H9 (cell line): Measurements from ENCODE around the gene PPP2R1A. TPM values are rescaled to one million over a fixed set of nuclear protein-coding genes. Genes with fewer than 3 reads are reported as not detected.

Experiments used
- DNase-seq: peaks from one replicate; pipeline ENCODE4 v3.0.0-alpha.2; 2017
- H2AFZ ChIP-seq: one replicate; pipeline ENCODE4 v1.6.1; 2013; ENCODE audit warnings: mild to moderate bottlenecking, low read length, control low read depth, moderate library complexity
- H2AK5ac ChIP-seq: 2 replicates; pipeline ENCODE4 v1.6.1; 2013; ENCODE audit warnings: low read length, control low read depth, mixed read lengths; ENCODE audit not compliant: insufficient read length
- H2BK120ac ChIP-seq: one replicate; pipeline ENCODE4 v1.6.1; 2013; ENCODE audit warnings: low read depth, mild to moderate bottlenecking, low read length, control low read depth, inconsistent platforms; ENCODE audit not compliant: poor library complexity, severe bottlenecking
- H2BK12ac ChIP-seq: 2 replicates; pipeline ENCODE4 v1.6.1; 2013; ENCODE audit warnings: low read length, control low read depth, mixed read lengths, low read depth; ENCODE audit not compliant: insufficient read length
- H2BK15ac ChIP-seq: 2 replicates; pipeline ENCODE4 v1.6.1; 2013; ENCODE audit warnings: low read depth, low read length, control low read depth
- H2BK20ac ChIP-seq: one replicate; pipeline ENCODE4 v1.6.1; 2013; ENCODE audit warnings: low read depth, mild to moderate bottlenecking, low read length, control low read depth, inconsistent platforms; ENCODE audit not compliant: poor library complexity, severe bottlenecking
- H2BK5ac ChIP-seq: 2 replicates; pipeline ENCODE4 v1.6.1; 2013; ENCODE audit warnings: low read length, control low read depth, mixed read lengths; ENCODE audit not compliant: insufficient read length
- H3K14ac ChIP-seq: 2 replicates; pipeline ENCODE4 v1.6.1; 2013; ENCODE audit warnings: low read length, control low read depth; ENCODE audit not compliant: insufficient read depth
- H3K18ac ChIP-seq: 2 replicates; pipeline ENCODE4 v1.6.1; 2013; ENCODE audit warnings: low read depth, mild to moderate bottlenecking, mixed read lengths, low read length, control low read depth; ENCODE audit not compliant: insufficient read length
- H3K23ac ChIP-seq: 2 replicates; pipeline ENCODE4 v1.6.1; 2013; ENCODE audit warnings: low read length, control low read depth, mixed read lengths, low read depth; ENCODE audit not compliant: insufficient read length
- H3K23me2 ChIP-seq: 2 replicates; pipeline ENCODE4 v1.6.1; 2013; ENCODE audit warnings: low read depth, mild to moderate bottlenecking, mixed read lengths, low read length, control low read depth; ENCODE audit not compliant: insufficient read length, poor library complexity, severe bottlenecking
- H3K27ac ChIP-seq: 2 replicates; pipeline ENCODE4 v1.5.1; 2013; ENCODE audit warnings: low read length, control low read depth, mixed read lengths, low read depth; ENCODE audit not compliant: insufficient read length
- H3K27me3 ChIP-seq: 2 replicates; pipeline ENCODE4 v1.6.1; 2013; ENCODE audit warnings: low read length, control low read depth, inconsistent platforms; ENCODE audit not compliant: insufficient read depth
- H3K4ac ChIP-seq: 2 replicates; pipeline ENCODE4 v1.6.1; 2013; ENCODE audit warnings: low read depth, mild to moderate bottlenecking, control low read depth, inconsistent platforms, low read length, moderate library complexity
- H3K4me1 ChIP-seq: 2 replicates; pipeline ENCODE4 v1.6.1; 2013; ENCODE audit warnings: low read length, control low read depth, inconsistent platforms; ENCODE audit not compliant: insufficient read depth
- H3K4me2 ChIP-seq: 2 replicates; pipeline ENCODE4 v1.6.1; 2013; ENCODE audit warnings: low read length, control low read depth, mixed read lengths; ENCODE audit not compliant: insufficient read length, insufficient read depth
- H3K56ac ChIP-seq: 2 replicates; pipeline ENCODE4 v1.6.1; 2013; ENCODE audit warnings: low read depth, mild to moderate bottlenecking, mixed read lengths, low read length, control low read depth; ENCODE audit not compliant: insufficient read length
- H3K79me1 ChIP-seq: 2 replicates; pipeline ENCODE4 v1.6.1; 2013; ENCODE audit warnings: low read depth, mild to moderate bottlenecking, moderate library complexity, low read length, control low read depth, inconsistent platforms; ENCODE audit not compliant: insufficient read depth, poor library complexity, severe bottlenecking
- H3K79me2 ChIP-seq: 2 replicates; pipeline ENCODE4 v1.6.1; 2013; ENCODE audit warnings: low read length, control low read depth, inconsistent platforms; ENCODE audit not compliant: insufficient read depth
- H3K9ac ChIP-seq: 2 replicates; pipeline ENCODE4 v1.6.1; 2013; ENCODE audit warnings: low read length, control low read depth, mixed read lengths; ENCODE audit not compliant: insufficient read length; ENCODE audit errors: extremely low read depth
- H3K9me3 ChIP-seq: one replicate; pipeline ENCODE4 v1.6.1; 2013; ENCODE audit warnings: low read depth, low read length, inconsistent platforms; ENCODE audit not compliant: control insufficient read depth
- H3T11ph ChIP-seq: one replicate; pipeline ENCODE4 v1.6.1; 2013; ENCODE audit warnings: mild to moderate bottlenecking, low read length, control low read depth, inconsistent platforms
- H4K20me1 ChIP-seq: one replicate; pipeline ENCODE4 v1.6.1; 2013; ENCODE audit not compliant: control insufficient read depth, insufficient read length, insufficient read depth
- H4K5ac ChIP-seq: 2 replicates; pipeline ENCODE4 v1.6.1; 2013; ENCODE audit warnings: low read depth, mild to moderate bottlenecking, mixed read lengths, low read length, control low read depth; ENCODE audit not compliant: insufficient read length
- H4K8ac ChIP-seq: replicated peaks from 2 replicates; pipeline ENCODE4 v1.6.1; 2013; ENCODE audit warnings: low read length, control low read depth, mixed read lengths, low read depth; ENCODE audit not compliant: insufficient read length
- H4K91ac ChIP-seq: 2 replicates; pipeline ENCODE4 v1.6.1; 2013; ENCODE audit warnings: low read depth, mild to moderate bottlenecking, moderate library complexity, mixed read lengths, low read length, control low read depth; ENCODE audit not compliant: insufficient read length
- H3K27ac Mint-ChIP-seq, 3 experiments: 2 replicates in 2 of 3; 3 replicates in 1 of 3; pipeline ENCODE4 v1.8.0; 2020 to 2021; ENCODE audit warnings: mixed read lengths in 3 of 3, mild to moderate bottlenecking in 1 of 3, moderate library complexity in 1 of 3
- H3K27me3 Mint-ChIP-seq: 2 replicates; pipeline ENCODE4 v1.8.0; 2021; ENCODE audit warnings: low read depth, mild to moderate bottlenecking, moderate library complexity, mixed read lengths
- H3K36me3 Mint-ChIP-seq, 3 experiments: 2 replicates in 2 of 3; 3 replicates in 1 of 3; pipeline ENCODE4 v1.8.0; 2020 to 2021; ENCODE audit warnings: low read depth in 3 of 3, mixed read lengths in 3 of 3; ENCODE audit not compliant: insufficient read depth in 1 of 3
- H3K4me1 Mint-ChIP-seq, 2 experiments: 2 replicates each; pipeline ENCODE4 v1.8.0; 2020; ENCODE audit warnings: mixed read lengths in 2 of 2
- H3K4me3 Mint-ChIP-seq, 2 experiments: 2 replicates in 1 of 2; 3 replicates in 1 of 2; pipeline ENCODE4 v1.8.0; 2020 to 2021; ENCODE audit warnings: mild to moderate bottlenecking in 2 of 2, mixed read lengths in 2 of 2, moderate library complexity in 1 of 2
- H3K9me3 Mint-ChIP-seq, 2 experiments: 2 replicates in 1 of 2; 3 replicates in 1 of 2; pipeline ENCODE4 v1.8.0; 2020; ENCODE audit warnings: mild to moderate bottlenecking in 2 of 2, mixed read lengths in 2 of 2, moderate library complexity in 1 of 2
- CTCF ChIP-seq: fragments of 200-600 bp; sonication (generic); conservative IDR thresholded peaks from 3 replicates; pipeline ENCODE4 v1.8.0; 2021; ENCODE audit warnings: antibody characterized with exemption, mild to moderate bottlenecking
- WGBS: extraction: QIAGEN DNeasy Blood & Tissue Kit; methylation state at CpG from one replicate; pipeline ENCODE4 v1.1.7; 2013; ENCODE audit warnings: missing lambda C conversion rate, low lambda C conversion rate, mixed read lengths; ENCODE audit not compliant: insufficient read length; ENCODE audit errors: extremely low coverage; 5-methylcytosine and 5-hydroxymethylcytosine counted together
- total RNA-seq: library from RNA; stranded (reverse); gene quantifications from 2 replicates; pipeline ENCODE4 v1.2.1, GENCODE V29; 2021

Gene PPP2R1A
- total RNA-seq, 1 experiment from 2014 or later: 432 TPM

GRCh38 chr19:52244021-52244420 is 54.2 kb downstream of the PPP2R1A start:
- H3K4ac ChIP-seq: no peak overlapping the region
- H3K27ac Mint-ChIP-seq: no peak overlapping the region
- no peak overlapping the region for H4K5ac ChIP-seq
- no peak overlapping the region for H2BK120ac ChIP-seq
- H3K56ac ChIP-seq: no peak overlapping the region
- H3K14ac ChIP-seq: no peak overlapping the region
- no peak overlapping the region for H2BK12ac ChIP-seq
- no peaks in the 10 kb centered on the region for H3K79me1 ChIP-seq
- DNase-seq: no peak
- H3K18ac ChIP-seq: no peak overlapping the region
- no CpG with 5 or more reads among the region's 12 CpGs for WGBS
- peaks cover 9 to 13% of the 10 kb centered on the region in 2 experiments for H3K9me3 Mint-ChIP-seq
- no peak overlapping the region for H2BK20ac ChIP-seq
- no peak overlapping the region for H3K27ac ChIP-seq
- no peaks in the 10 kb centered on the region for H3K9me3 ChIP-seq
- H3K4me1 ChIP-seq: no peaks in the 10 kb centered on the region
- no peak for TF ChIP-seq CTCF
- H3K4me1 Mint-ChIP-seq: no peaks in the 10 kb centered on the region
- no peak overlapping the region for H3T11ph ChIP-seq
- no peak overlapping the region for H3K4me2 ChIP-seq
- no peak overlapping the region for H2BK15ac ChIP-seq
- no peak overlapping the region for H4K91ac ChIP-seq
- H3K36me3 Mint-ChIP-seq: no peaks in the 10 kb centered on the region; a peak in 1 of 7 replicates
- no peak overlapping the region for H2AFZ ChIP-seq
- H3K23me2 ChIP-seq: no peaks in the 10 kb centered on the region
- no peak overlapping the region for H3K23ac ChIP-seq
- no peak overlapping the region for H2BK5ac ChIP-seq
- peaks cover 4% of the 10 kb centered on the region for H3K27me3 Mint-ChIP-seq
- no peak overlapping the region for H3K9ac ChIP-seq
- no peak overlapping the region for H2AK5ac ChIP-seq
- no peaks in the 10 kb centered on the region for H3K27me3 ChIP-seq
- H3K79me2 ChIP-seq: no peaks in the 10 kb centered on the region
- no peak overlapping the region for H3K4me3 Mint-ChIP-seq
- no peak overlapping the region for H4K8ac ChIP-seq
- H4K20me1 ChIP-seq: no peaks in the 10 kb centered on the region
